Measurements from ENCODE around the gene LSS. TPM values are rescaled to one million over a fixed set of nuclear protein-coding genes. Genes with fewer than 3 reads are reported as not detected.

The LSS gene
- total and polyA plus RNA-seq, 2 donors from 2014 or later, result 15.8 to 24.6 TPM

- H3K27ac ChIP-seq (ENCODE audit: low read depth in 2 of 2, low read length in 2 of 2), result no peak overlapping the region
- no peak overlapping the region for H3K4me3 ChIP-seq (ENCODE audit: low read length in 3 of 3)
- no peak overlapping the region for H3K9ac ChIP-seq (ENCODE audit: low read length in 3 of 3)
- no peaks in the 10 kb centered on the region for H3K9me3 ChIP-seq (ENCODE audit: control insufficient read depth in 2 of 3, insufficient read depth in 1 of 3, low read length in 3 of 3)
- TF ChIP-seq, protein P1, sequence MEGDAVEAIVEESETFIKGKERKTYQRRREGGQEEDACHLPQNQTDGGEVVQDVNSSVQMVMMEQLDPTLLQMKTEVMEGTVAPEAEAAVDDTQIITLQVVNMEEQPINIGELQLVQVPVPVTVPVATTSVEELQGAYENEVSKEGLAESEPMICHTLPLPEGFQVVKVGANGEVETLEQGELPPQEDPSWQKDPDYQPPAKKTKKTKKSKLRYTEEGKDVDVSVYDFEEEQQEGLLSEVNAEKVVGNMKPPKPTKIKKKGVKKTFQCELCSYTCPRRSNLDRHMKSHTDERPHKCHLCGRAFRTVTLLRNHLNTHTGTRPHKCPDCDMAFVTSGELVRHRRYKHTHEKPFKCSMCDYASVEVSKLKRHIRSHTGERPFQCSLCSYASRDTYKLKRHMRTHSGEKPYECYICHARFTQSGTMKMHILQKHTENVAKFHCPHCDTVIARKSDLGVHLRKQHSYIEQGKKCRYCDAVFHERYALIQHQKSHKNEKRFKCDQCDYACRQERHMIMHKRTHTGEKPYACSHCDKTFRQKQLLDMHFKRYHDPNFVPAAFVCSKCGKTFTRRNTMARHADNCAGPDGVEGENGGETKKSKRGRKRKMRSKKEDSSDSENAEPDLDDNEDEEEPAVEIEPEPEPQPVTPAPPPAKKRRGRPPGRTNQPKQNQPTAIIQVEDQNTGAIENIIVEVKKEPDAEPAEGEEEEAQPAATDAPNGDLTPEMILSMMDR (IDR thresholded peaks at IDR 0.05; ENCODE audit: borderline replicate concordance, extremely low read depth, insufficient read depth), result no peak
- peak in 4 of 5 donors; percentile 24 to 69 (median 63) for DNase-seq
- H3K4me1 ChIP-seq (ENCODE audit: control insufficient read depth in 2 of 3, insufficient read depth in 2 of 3, low read depth in 1 of 3, low read length in 3 of 3), result no peaks in the 10 kb centered on the region
- no peak for FAIRE-seq
- H3K27me3 ChIP-seq (ENCODE audit: control insufficient read depth, insufficient read depth, low read length), result no peaks in the 10 kb centered on the region
- H3K36me3 ChIP-seq (ENCODE audit: control insufficient read depth in 2 of 3, insufficient read depth in 3 of 3, low read length in 3 of 3), result peaks cover 0 to 7% (median 6%) of the 10 kb centered on the region in 3 donors
- intact Hi-C loops (cut with DNase I), result no loop called here
Observed at GRCh38 chr21:46205766-46206162, 22.8 kb downstream of the LSS start.

DNA sequence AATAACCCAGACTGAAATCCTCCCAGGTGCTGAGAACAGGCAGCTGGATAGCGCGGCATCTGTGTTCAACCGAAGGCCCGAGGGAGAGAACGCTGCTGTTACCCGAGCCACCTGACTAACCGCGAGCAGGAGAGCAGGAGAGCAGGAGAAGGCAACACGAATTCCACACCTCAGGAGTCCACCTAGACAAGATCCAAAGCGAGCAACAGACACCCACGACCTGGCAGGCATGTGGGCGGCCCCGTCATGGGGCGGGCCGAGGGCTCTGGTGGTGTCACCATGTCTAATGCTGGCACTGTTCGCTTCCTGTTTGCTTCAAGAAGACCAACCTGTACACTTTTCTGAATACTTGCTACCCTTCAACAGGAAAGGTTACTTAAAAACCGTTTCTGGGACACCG, 23.4 kb downstream of the LSS start:
- TF ChIP-seq, protein P1 (IDR thresholded peaks at IDR 0.05; ENCODE audit: borderline replicate concordance, extremely low read depth, insufficient read depth), result no peak
- peaks cover 0 to 8% (median 6%) of the 10 kb centered on the region in 3 donors for H3K36me3 ChIP-seq (ENCODE audit: control insufficient read depth in 2 of 3, insufficient read depth in 3 of 3, low read length in 3 of 3)
- H3K9me3 ChIP-seq (ENCODE audit: control insufficient read depth in 2 of 3, insufficient read depth in 1 of 3, low read length in 3 of 3), result no peaks in the 10 kb centered on the region
- no peaks in the 10 kb centered on the region for H3K27me3 ChIP-seq (ENCODE audit: control insufficient read depth, insufficient read depth, low read length)
- H3K27ac ChIP-seq (ENCODE audit: low read depth in 2 of 2, low read length in 2 of 2), result no peak overlapping the region
- peak in 3 of 5 donors; percentile 14 to 42 (median 28) for DNase-seq
- H3K9ac ChIP-seq (ENCODE audit: low read length in 3 of 3), result no peak overlapping the region
- intact Hi-C loops (cut with DNase I), result no loop called here
- no peak overlapping the region for H3K4me3 ChIP-seq (ENCODE audit: low read length in 3 of 3)
- H3K4me1 ChIP-seq (ENCODE audit: control insufficient read depth in 2 of 3, insufficient read depth in 2 of 3, low read depth in 1 of 3, low read length in 3 of 3), result no peaks in the 10 kb centered on the region
- no peak for FAIRE-seq

DNA sequence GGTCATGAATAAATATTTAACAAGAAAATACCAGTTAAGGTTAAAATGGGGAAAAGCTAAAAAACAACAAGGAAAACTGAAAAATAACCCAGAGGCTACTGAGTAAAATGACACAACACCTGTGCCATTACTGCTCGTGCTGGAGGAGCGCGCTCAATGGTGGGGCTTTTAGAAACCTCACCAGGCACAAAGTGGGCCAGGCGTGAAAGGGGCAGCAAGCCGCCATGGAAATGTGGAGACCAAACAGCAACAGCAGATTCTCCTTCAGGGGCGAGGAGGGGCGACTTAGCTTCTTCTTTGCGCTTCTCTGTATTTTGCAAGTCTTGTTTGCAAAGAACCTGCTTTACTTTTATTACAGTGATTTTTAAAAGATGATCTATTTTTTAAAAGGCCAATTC, 25.4 kb downstream of the LSS start:
- intact Hi-C loops (cut with DNase I), result no loop called here
- FAIRE-seq, result no peak
- DNase-seq, result peak in 1 of 5 donors; percentile 16
- Histone ChIP-seq H3K4me1 (ENCODE audit: control insufficient read depth in 2 of 3, insufficient read depth in 2 of 3, low read depth in 1 of 3, low read length in 3 of 3) (no peaks in the 10 kb centered on the region), H3K9me3 (ENCODE audit: control insufficient read depth in 2 of 3, insufficient read depth in 1 of 3, low read length in 3 of 3) (no peaks in the 10 kb centered on the region), H3K27ac (ENCODE audit: low read depth in 2 of 2, low read length in 2 of 2) (no peak overlapping the region), H3K4me3 (ENCODE audit: low read length in 3 of 3) (no peak overlapping the region), H3K36me3 (ENCODE audit: control insufficient read depth in 2 of 3, insufficient read depth in 3 of 3, low read length in 3 of 3) (peaks cover 5 to 19% (median 9%) of the 10 kb centered on the region in 3 donors), H3K9ac (ENCODE audit: low read length in 3 of 3) (no peak overlapping the region), H3K27me3 (ENCODE audit: control insufficient read depth, insufficient read depth, low read length) (no peaks in the 10 kb centered on the region)
- TF ChIP-seq, protein P1 (IDR thresholded peaks at IDR 0.05; ENCODE audit: borderline replicate concordance, extremely low read depth, insufficient read depth), result no peak

Data from kidney (tissue), 14 donors.